Inferior parietal cortex (tissue), 1 donor: ENCODE results near the gene GALNT5.

Experiments
- DNase-seq: peaks from one replicate; pipeline ENCODE4 v3.0.0-alpha.2; 2016; ENCODE audit errors: extremely low spot score

Gene GALNT5

GRCh38 chr2:157291018-157291417 is 33.5 kb downstream of the GALNT5 start:
- DNase-seq: no peak

- no peak for DNase-seq
These were observed 35.3 kb downstream of the GALNT5 start for GRCh38 chr2:157292853-157293252.

GRCh38 chr2:157296490-157296889 is 39.0 kb downstream of the GALNT5 start:
- no peak for DNase-seq

GRCh38 chr2:157296958-157297357 is 39.5 kb downstream of the GALNT5 start:
- DNase-seq: no peak

- DNase-seq: no peak
These were observed 43.8 kb downstream of the GALNT5 start for GRCh38 chr2:157301307-157301706.

- DNase-seq: peak; percentile 98
These were observed 45.1 kb downstream of the GALNT5 start for GRCh38 chr2:157302492-157303099.

- no peak for DNase-seq
These were observed 46.1 kb downstream of the GALNT5 start for GRCh38 chr2:157303612-157304011.

- DNase-seq: no peak
These were observed 47.6 kb downstream of the GALNT5 start for GRCh38 chr2:157304811-157305722.

- no peak for DNase-seq
These were observed 48.2 kb downstream of the GALNT5 start for GRCh38 chr2:157305723-157306110.

GRCh38 chr2:157307021-157307420 is 49.5 kb downstream of the GALNT5 start:
- no peak for DNase-seq

GRCh38 chr2:157309878-157310277 is 52.4 kb downstream of the GALNT5 start:
- DNase-seq: no peak

GRCh38 chr2:157311706-157312105 is 54.2 kb downstream of the GALNT5 start:
- no peak for DNase-seq

GRCh38 chr2:157312866-157313486 is 55.5 kb downstream of the GALNT5 start:
- no peak for DNase-seq

GRCh38 chr2:157315901-157316300 is 58.4 kb downstream of the GALNT5 start:
- no peak for DNase-seq

GRCh38 chr2:157318884-157319283 is 61.4 kb downstream of the GALNT5 start:
- no peak for DNase-seq

- peak; percentile 56 for DNase-seq
These were observed 62.3 kb downstream of the GALNT5 start for GRCh38 chr2:157319795-157320194.

- peak; percentile 64 for DNase-seq
These were observed 62.9 kb downstream of the GALNT5 start for GRCh38 chr2:157320409-157320808.

- DNase-seq: no peak
These were observed 64.0 kb downstream of the GALNT5 start for GRCh38 chr2:157321466-157321865.

GRCh38 chr2:157322432-157322831 is 64.9 kb downstream of the GALNT5 start:
- DNase-seq: peak; percentile 8

- DNase-seq: no peak
These were observed 66.9 kb downstream of the GALNT5 start for GRCh38 chr2:157324331-157324843.

- peak; percentile 84 for DNase-seq
These were observed 68.3 kb downstream of the GALNT5 start, which contains the start of gene ERMN for GRCh38 chr2:157325786-157326185. Gene ERMN (minus strand): TSS chr2:157325824. CDS start chr2:157325642, 182 bp downstream.

- DNase-seq: no peak
These were observed 69.2 kb downstream of the GALNT5 start for GRCh38 chr2:157326698-157327097.
